GM19324 (cell line): ENCODE measurements around the gene DHX8.

ENCODE experiments used
- ATAC-seq: cut with Tn5 transposase; IDR thresholded peaks from one replicate; pipeline ENCODE4 v1.9.1; 2021; ENCODE audit warnings: mild to moderate bottlenecking, moderate library complexity; ENCODE audit not compliant: unreplicated experiment, low FRiP score

DHX8 gene

GRCh38 chr17:43568506-43569082 is 84.8 kb downstream of the DHX8 start:
- no peak for ATAC-seq

GRCh38 chr17:43570518-43570928 is 86.7 kb downstream of the DHX8 start:
- ATAC-seq = no peak

- ATAC-seq = no peak
Measured at GRCh38 chr17:43572368-43572980, 88.7 kb downstream of the DHX8 start.

- no peak for ATAC-seq
Measured at GRCh38 chr17:43573579-43574321, 90.0 kb downstream of the DHX8 start.

GRCh38 chr17:43574348-43574747 is 90.6 kb downstream of the DHX8 start:
- ATAC-seq = no peak

- no peak for ATAC-seq
Measured at GRCh38 chr17:43574896-43575525, 91.2 kb downstream of the DHX8 start.
